GM23248 (cell line): ENCODE measurements around the gene TMEM161B.

Source experiments
- EZH2 ChIP-seq: fragments of 200-600 bp; sonication (generic); IDR thresholded peaks from 2 replicates; pipeline ENCODE4 v1.6.1; 2018; ENCODE audit warnings: antibody characterized with exemption, mild to moderate bottlenecking; ENCODE audit not compliant: insufficient read depth, poor library complexity, severe bottlenecking
- EZH2phosphoT487 ChIP-seq: fragments of 200-600 bp; sonication (generic); IDR thresholded peaks from 2 replicates; pipeline ENCODE4 v1.6.1; 2018; ENCODE audit warnings: antibody characterized with exemption, moderate library complexity, mild to moderate bottlenecking, low read depth; ENCODE audit not compliant: insufficient read depth

DNA sequence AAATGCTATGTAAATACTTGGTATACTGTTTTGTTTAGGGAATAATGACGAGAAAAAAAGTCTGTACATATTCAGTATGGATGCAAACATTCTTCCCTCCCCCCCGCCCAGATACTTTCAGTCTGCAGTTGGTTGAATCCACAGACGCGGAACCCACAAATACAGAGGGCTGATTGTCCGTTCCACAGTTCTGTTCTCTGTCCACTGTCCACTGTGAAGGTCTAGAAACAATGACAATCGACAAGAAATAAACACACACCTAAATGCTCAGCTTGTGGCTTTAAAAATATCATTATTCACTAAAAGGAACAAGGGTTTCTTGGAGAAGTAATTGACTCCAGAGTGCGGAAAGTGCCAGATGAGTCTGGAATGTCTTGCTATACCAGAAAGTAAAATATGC lies 109.1 kb downstream of the TMEM161B start:
- TF ChIP-seq EZH2phosphoT487 (no peak), EZH2 (no peak)
